K562 (cell line): ENCODE results near the gene PGM3. TPM values are rescaled to one million over a fixed set of nuclear protein-coding genes. Genes with fewer than 3 reads are reported as not detected.

Experiments used
- EP300 ChIP-seq: IDR thresholded peaks from 2 replicates; pipeline ENCODE4 v1.6.1; 2012; ENCODE audit warnings: low read length, improper control_type of control experiment
- EP400 ChIP-seq: fragments of 450-650 bp; IDR thresholded peaks from 2 replicates; pipeline ENCODE4 v1.6.1; 2017; ENCODE audit warnings: antibody characterized with exemption, mild to moderate bottlenecking, moderate library complexity
- ERF ChIP-seq: fragments of 450-650 bp; formaldehyde crosslinking; IDR thresholded peaks from 2 replicates; pipeline ENCODE4 v1.4.0; 2020; ENCODE audit warnings: mild to moderate bottlenecking, mixed read lengths
- ETV5 ChIP-seq: sonication (generic); formaldehyde crosslinking; IDR thresholded peaks from 2 replicates; pipeline ENCODE4 v1.4.0; 2020; ENCODE audit warnings: low read depth, mild to moderate bottlenecking, missing genetic modification reagents
- HCFC1 ChIP-seq: IDR thresholded peaks from 2 replicates; pipeline ENCODE4 v1.6.1; 2012; ENCODE audit warnings: low read depth, low read length, improper control_type of control experiment
- MEIS2 ChIP-seq: fragments of 450-650 bp; IDR thresholded peaks from 2 replicates; pipeline ENCODE4 v1.6.1; 2014; ENCODE audit warnings: mild to moderate bottlenecking; ENCODE audit not compliant: partially characterized antibody
- MYC ChIP-seq, 2 experiments: fragments of 250-450 bp in 1 of 2; sonication (Bioruptor Pico) in 1 of 2; IDR thresholded peaks; 2 replicates each; pipeline versions ENCODE4 v1.5.1 to v1.6.1; 2012 to 2021; ENCODE audit warnings: low read depth in 2 of 2, borderline replicate concordance in 1 of 2, improper control_type of control experiment in 1 of 2, low read length in 1 of 2, mild to moderate bottlenecking in 1 of 2, moderate library complexity in 1 of 2
- POLR2AphosphoS5 ChIP-seq: IDR thresholded peaks from 2 replicates; pipeline ENCODE4 v1.6.1; 2011; ENCODE audit warnings: mild to moderate bottlenecking, low read depth, low read length, moderate library complexity; ENCODE audit not compliant: control insufficient read depth, insufficient read depth
- TARDBP ChIP-seq: fragments of 450-650 bp; IDR thresholded peaks from 2 replicates; pipeline ENCODE4 v1.6.1; 2016
- ZBTB2 ChIP-seq: fragments of 450-650 bp; IDR thresholded peaks from 2 replicates; pipeline ENCODE4 v1.6.1; 2016; ENCODE audit warnings: antibody characterized with exemption
- ZFP91 ChIP-seq: sonication (generic); formaldehyde crosslinking; IDR thresholded peaks from 2 replicates; pipeline ENCODE4 v1.8.0; 2022; ENCODE audit warnings: mild to moderate bottlenecking, missing genetic modification reagents
- ZNF282 ChIP-seq: sonication (generic); formaldehyde crosslinking; IDR thresholded peaks from 2 replicates; pipeline ENCODE4 v1.8.1; 2023; ENCODE audit warnings: missing genetic modification reagents
- ZNF407 ChIP-seq: fragments of 450-650 bp; IDR thresholded peaks from 2 replicates; pipeline ENCODE4 v1.6.1; 2016; ENCODE audit warnings: low read depth
- polyA plus RNA-seq, 8 experiments: library from polyadenylated mRNA; depleted of rRNA in 4 of 8; stranded (reverse) in 5 of 8; unstranded in 3 of 8; fragments of >200 nt; fragmentation: Nextera tagmentation in 2 of 8; fragmentation: Illumina TruSeq in 1 of 8; extraction: Ambion mirVana in 2 of 8; extraction: Trizol in 1 of 8; gene quantifications; 2 replicates each; pipeline versions ENCODE4 v1.2.1 to v1.2.3, GENCODE V29; 2011 to 2014; ENCODE audit warnings: inconsistent platforms in 1 of 8, missing spikeins in 1 of 8
- total RNA-seq, 7 experiments: library from RNA; depleted of rRNA in 6 of 7; stranded (reverse); fragments of >200 nt in 6 of 7; fragmentation: Illumina TruSeq in 2 of 7; extraction: Trizol in 2 of 7; gene quantifications; 2 replicates each; pipeline versions ENCODE4 v1.2.1 to v1.2.3, GENCODE V29; 2011 to 2021; ENCODE audit warnings: low replicate concordance in 1 of 7

Gene PGM3
- total and polyA plus RNA-seq, 9 of the 15 experiments (the other 6 are each of a cell fraction or from before 2014, with no cell fraction given): 19.1 to 107 (median 50.5) TPM

- TF ChIP-seq ZNF407 (no peak), EP300 (no peak), ZNF282 (CRISPR knock-in tag) (no peak), EP400 (peak; percentile 97), HCFC1 (no peak; the same call in 1 of the 2 replicates), ERF (no peak), ZBTB2 (no peak), MEIS2 (no peak), ZFP91 (CRISPR knock-in tag) (no peak), TARDBP (no peak), POLR2AphosphoS5 (peak; percentile 82), MYC (IDR thresholded peaks at IDR 0.05; ENCODE audit: low read depth, low read length) (peak; percentile 41; the same call in 1 of the 2 replicates), MYC (CRISPR knock-in tag; IDR thresholded peaks at IDR 0.05; ENCODE audit: borderline replicate concordance, low read depth) (no peak), ETV5 (peak; percentile 77)
Measured at GRCh38 chr6:83192871-83193746, at the start of gene PGM3, which contains the start of gene RWDD2A (continued).
